WTC11 (cell line): Measurements from ENCODE around the gene SHC3. TPM values are rescaled to one million over a fixed set of nuclear protein-coding genes. Genes with fewer than 3 reads are reported as not detected.

ENCODE experiments used
- ATAC-seq: fragments of 200-7000 bp; cut with Tn5 transposase; 2 replicates; pipeline ENCODE4 v1.10.0; 2021; ENCODE audit warnings: mild to moderate bottlenecking, moderate library complexity
- CTCF ChIA-PET: fragments of 300-600 bp; sonication (Branson Sonifier 250); formaldehyde crosslinking; loops from one replicate; lab custom pipeline; 2021; ENCODE audit warnings: antibody characterized with exemption; lab: Charles Lee
- POLR2A ChIA-PET: fragments of 350-600 bp; sonication (Branson Sonifier 250); formaldehyde crosslinking; loops from one replicate; lab custom pipeline; 2021; ENCODE audit warnings: antibody characterized with exemption; lab: Charles Lee
- DNase-seq: peaks from one replicate; pipeline ENCODE4 v3.0.0; 2021; ENCODE audit warnings: low spot score
- H3K27ac Mint-ChIP-seq: 2 replicates; pipeline ENCODE4 v1.8.0; 2021; ENCODE audit warnings: mixed read lengths
- H3K27me3 Mint-ChIP-seq: 2 replicates; pipeline ENCODE4 v1.8.0; 2021; ENCODE audit warnings: low read depth, mild to moderate bottlenecking, moderate library complexity, mixed read lengths
- H3K36me3 Mint-ChIP-seq: 2 replicates; pipeline ENCODE4 v1.8.0; 2021; ENCODE audit warnings: mixed read lengths
- H3K4me1 Mint-ChIP-seq: 2 replicates; pipeline ENCODE4 v1.8.0; 2022; ENCODE audit warnings: mixed read lengths
- H3K4me3 Mint-ChIP-seq: 2 replicates; pipeline ENCODE4 v1.8.0; 2021; ENCODE audit warnings: mild to moderate bottlenecking, moderate library complexity, mixed read lengths
- H3K9me3 Mint-ChIP-seq: 2 replicates; pipeline ENCODE4 v1.8.0; 2021; ENCODE audit warnings: mixed read lengths
- CBFB ChIP-seq: sonication (generic); formaldehyde crosslinking; IDR thresholded peaks from 2 replicates; pipeline ENCODE4 v1.8.1; 2022; ENCODE audit warnings: mild to moderate bottlenecking, low read depth, missing genetic modification reagents
- CREB1 ChIP-seq: sonication (generic); formaldehyde crosslinking; IDR thresholded peaks from 2 replicates; pipeline ENCODE4 v1.8.0; 2023; ENCODE audit warnings: mild to moderate bottlenecking, missing genetic modification reagents
- CREM ChIP-seq: sonication (generic); formaldehyde crosslinking; IDR thresholded peaks from 2 replicates; pipeline ENCODE4 v1.8.1; 2022; ENCODE audit warnings: mild to moderate bottlenecking, missing genetic modification reagents, moderate library complexity
- JUN ChIP-seq: sonication (generic); formaldehyde crosslinking; IDR thresholded peaks from 2 replicates; pipeline ENCODE4 v1.8.0; 2023; ENCODE audit warnings: mild to moderate bottlenecking, missing genetic modification reagents
- MXD4 ChIP-seq: fragments of 250-450 bp; sonication (Bioruptor Pico); IDR thresholded peaks from 2 replicates; pipeline ENCODE4 v1.8.0; 2021; ENCODE audit warnings: mild to moderate bottlenecking, moderate library complexity, borderline replicate concordance
- MYBL2 ChIP-seq: sonication (generic); formaldehyde crosslinking; IDR thresholded peaks from 2 replicates; pipeline ENCODE4 v1.8.1; 2023; ENCODE audit warnings: mild to moderate bottlenecking, moderate library complexity, missing genetic modification reagents
- NFE2L1 ChIP-seq: sonication (generic); formaldehyde crosslinking; IDR thresholded peaks from 2 replicates; pipeline ENCODE4 v1.8.1; 2023; ENCODE audit warnings: missing genetic modification reagents
- NFYB ChIP-seq: sonication (generic); formaldehyde crosslinking; conservative IDR thresholded peaks from 2 replicates; pipeline ENCODE4 v1.8.0; 2022; ENCODE audit warnings: low read depth, missing genetic modification reagents
- NR1H2 ChIP-seq: sonication (generic); formaldehyde crosslinking; IDR thresholded peaks from 2 replicates; pipeline ENCODE4 v1.9.0; 2021; ENCODE audit warnings: mild to moderate bottlenecking, moderate library complexity, missing genetic modification reagents
- SOX15 ChIP-seq: fragments of 250-450 bp; sonication (Bioruptor Pico); IDR thresholded peaks from 2 replicates; pipeline ENCODE4 v1.9.0; 2021; ENCODE audit warnings: mild to moderate bottlenecking
- TCF7 ChIP-seq: sonication (generic); formaldehyde crosslinking; IDR thresholded peaks from 2 replicates; pipeline ENCODE4 v1.8.0; 2022; ENCODE audit warnings: mild to moderate bottlenecking, low read depth, missing genetic modification reagents, moderate library complexity
- ZNF138 ChIP-seq: sonication (generic); formaldehyde crosslinking; conservative IDR thresholded peaks from 2 replicates; pipeline ENCODE4 v1.8.1; 2022; ENCODE audit warnings: mild to moderate bottlenecking, moderate library complexity, missing genetic modification reagents
- ZNF232 ChIP-seq: sonication (generic); formaldehyde crosslinking; IDR thresholded peaks from 2 replicates; pipeline ENCODE4 v1.8.0; 2022; ENCODE audit warnings: mild to moderate bottlenecking, missing genetic modification reagents
- total RNA-seq: library from RNA; stranded (reverse); gene quantifications from 3 replicates; pipeline ENCODE4 v1.2.3, GENCODE V29; 2021
- TF ChIP-seq, protein P1 (sequence below): sonication (generic); formaldehyde crosslinking; IDR thresholded peaks from 2 replicates; pipeline ENCODE4 v1.8.0; 2022; ENCODE audit warnings: missing genetic modification reagents
- TF ChIP-seq, protein P2 (sequence below): sonication (generic); formaldehyde crosslinking; IDR thresholded peaks from 2 replicates; pipeline ENCODE4 v1.8.0; 2023; ENCODE audit warnings: missing genetic modification reagents
- TF ChIP-seq, protein P3 (sequence below): sonication (generic); formaldehyde crosslinking; IDR thresholded peaks from 2 replicates; pipeline ENCODE4 v1.8.0; 2023; ENCODE audit warnings: mild to moderate bottlenecking, missing genetic modification reagents
- TF ChIP-seq, protein P4 (sequence below): sonication (generic); formaldehyde crosslinking; conservative IDR thresholded peaks from 2 replicates; pipeline ENCODE4 v1.8.1; 2022; ENCODE audit warnings: mild to moderate bottlenecking, missing genetic modification reagents
- TF ChIP-seq, protein P5 (sequence below): sonication (generic); formaldehyde crosslinking; conservative IDR thresholded peaks from 2 replicates; pipeline ENCODE4 v1.8.1; 2023; ENCODE audit warnings: mild to moderate bottlenecking, low read depth, missing genetic modification reagents, moderate library complexity
- TF ChIP-seq, protein P6 (sequence below): sonication (generic); formaldehyde crosslinking; IDR thresholded peaks from 2 replicates; pipeline ENCODE4 v1.8.1; 2022; ENCODE audit warnings: mild to moderate bottlenecking, moderate library complexity, missing genetic modification reagents
- TF ChIP-seq, protein P7 (sequence below): sonication (generic); formaldehyde crosslinking; IDR thresholded peaks from 2 replicates; pipeline ENCODE4 v1.8.1; 2022; ENCODE audit warnings: low read depth, missing genetic modification reagents, borderline replicate concordance

Gene SHC3
- total RNA-seq, 1 experiment from 2014 or later: 4.9 TPM

DNA sequence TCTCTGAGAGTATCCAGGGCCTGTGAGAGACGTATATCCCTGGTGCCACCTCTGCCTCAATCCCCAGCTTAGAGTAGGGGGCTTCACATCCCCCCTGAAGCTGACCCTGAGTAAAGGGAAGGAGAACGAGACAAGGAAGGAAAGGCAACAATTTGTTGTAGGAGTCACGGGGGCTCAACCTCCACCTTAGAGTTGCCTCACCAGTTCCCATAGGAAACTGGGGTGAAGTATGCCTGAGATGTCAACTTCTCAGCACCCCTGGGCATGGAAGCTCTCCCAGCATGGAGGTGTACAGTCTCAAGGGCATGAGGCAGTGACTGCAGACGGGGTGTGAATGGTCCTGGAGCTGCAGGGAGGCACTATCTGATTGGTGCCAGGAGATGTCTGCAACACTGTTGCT lies 133.7 kb downstream of the SHC3 start:
- Mint-ChIP-seq H3K9me3 (no peaks in the 10 kb centered on the region), H3K36me3 (no peaks in the 10 kb centered on the region), H3K4me1 (no peaks in the 10 kb centered on the region), H3K27me3 (no peaks in the 10 kb centered on the region), H3K27ac (no peak overlapping the region), H3K4me3 (no peak overlapping the region)
- CTCF ChIA-PET: no interaction called here
- ATAC-seq (no peak), DNase-seq (no peak)
- TF ChIP-seq, protein P1, sequence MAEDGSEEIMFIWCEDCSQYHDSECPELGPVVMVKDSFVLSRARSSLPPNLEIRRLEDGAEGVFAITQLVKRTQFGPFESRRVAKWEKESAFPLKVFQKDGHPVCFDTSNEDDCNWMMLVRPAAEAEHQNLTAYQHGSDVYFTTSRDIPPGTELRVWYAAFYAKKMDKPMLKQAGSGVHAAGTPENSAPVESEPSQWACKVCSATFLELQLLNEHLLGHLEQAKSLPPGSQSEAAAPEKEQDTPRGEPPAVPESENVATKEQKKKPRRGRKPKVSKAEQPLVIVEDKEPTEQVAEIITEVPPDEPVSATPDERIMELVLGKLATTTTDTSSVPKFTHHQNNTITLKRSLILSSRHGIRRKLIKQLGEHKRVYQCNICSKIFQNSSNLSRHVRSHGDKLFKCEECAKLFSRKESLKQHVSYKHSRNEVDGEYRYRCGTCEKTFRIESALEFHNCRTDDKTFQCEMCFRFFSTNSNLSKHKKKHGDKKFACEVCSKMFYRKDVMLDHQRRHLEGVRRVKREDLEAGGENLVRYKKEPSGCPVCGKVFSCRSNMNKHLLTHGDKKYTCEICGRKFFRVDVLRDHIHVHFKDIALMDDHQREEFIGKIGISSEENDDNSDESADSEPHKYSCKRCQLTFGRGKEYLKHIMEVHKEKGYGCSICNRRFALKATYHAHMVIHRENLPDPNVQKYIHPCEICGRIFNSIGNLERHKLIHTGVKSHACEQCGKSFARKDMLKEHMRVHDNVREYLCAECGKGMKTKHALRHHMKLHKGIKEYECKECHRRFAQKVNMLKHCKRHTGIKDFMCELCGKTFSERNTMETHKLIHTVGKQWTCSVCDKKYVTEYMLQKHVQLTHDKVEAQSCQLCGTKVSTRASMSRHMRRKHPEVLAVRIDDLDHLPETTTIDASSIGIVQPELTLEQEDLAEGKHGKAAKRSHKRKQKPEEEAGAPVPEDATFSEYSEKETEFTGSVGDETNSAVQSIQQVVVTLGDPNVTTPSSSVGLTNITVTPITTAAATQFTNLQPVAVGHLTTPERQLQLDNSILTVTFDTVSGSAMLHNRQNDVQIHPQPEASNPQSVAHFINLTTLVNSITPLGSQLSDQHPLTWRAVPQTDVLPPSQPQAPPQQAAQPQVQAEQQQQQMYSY (CRISPR knock-in tag): no peak
- no peak for TF ChIP-seq CREM
- TF ChIP-seq, protein P2, sequence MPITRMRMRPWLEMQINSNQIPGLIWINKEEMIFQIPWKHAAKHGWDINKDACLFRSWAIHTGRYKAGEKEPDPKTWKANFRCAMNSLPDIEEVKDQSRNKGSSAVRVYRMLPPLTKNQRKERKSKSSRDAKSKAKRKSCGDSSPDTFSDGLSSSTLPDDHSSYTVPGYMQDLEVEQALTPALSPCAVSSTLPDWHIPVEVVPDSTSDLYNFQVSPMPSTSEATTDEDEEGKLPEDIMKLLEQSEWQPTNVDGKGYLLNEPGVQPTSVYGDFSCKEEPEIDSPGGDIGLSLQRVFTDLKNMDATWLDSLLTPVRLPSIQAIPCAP: no peak
- TF ChIP-seq, protein P3, sequence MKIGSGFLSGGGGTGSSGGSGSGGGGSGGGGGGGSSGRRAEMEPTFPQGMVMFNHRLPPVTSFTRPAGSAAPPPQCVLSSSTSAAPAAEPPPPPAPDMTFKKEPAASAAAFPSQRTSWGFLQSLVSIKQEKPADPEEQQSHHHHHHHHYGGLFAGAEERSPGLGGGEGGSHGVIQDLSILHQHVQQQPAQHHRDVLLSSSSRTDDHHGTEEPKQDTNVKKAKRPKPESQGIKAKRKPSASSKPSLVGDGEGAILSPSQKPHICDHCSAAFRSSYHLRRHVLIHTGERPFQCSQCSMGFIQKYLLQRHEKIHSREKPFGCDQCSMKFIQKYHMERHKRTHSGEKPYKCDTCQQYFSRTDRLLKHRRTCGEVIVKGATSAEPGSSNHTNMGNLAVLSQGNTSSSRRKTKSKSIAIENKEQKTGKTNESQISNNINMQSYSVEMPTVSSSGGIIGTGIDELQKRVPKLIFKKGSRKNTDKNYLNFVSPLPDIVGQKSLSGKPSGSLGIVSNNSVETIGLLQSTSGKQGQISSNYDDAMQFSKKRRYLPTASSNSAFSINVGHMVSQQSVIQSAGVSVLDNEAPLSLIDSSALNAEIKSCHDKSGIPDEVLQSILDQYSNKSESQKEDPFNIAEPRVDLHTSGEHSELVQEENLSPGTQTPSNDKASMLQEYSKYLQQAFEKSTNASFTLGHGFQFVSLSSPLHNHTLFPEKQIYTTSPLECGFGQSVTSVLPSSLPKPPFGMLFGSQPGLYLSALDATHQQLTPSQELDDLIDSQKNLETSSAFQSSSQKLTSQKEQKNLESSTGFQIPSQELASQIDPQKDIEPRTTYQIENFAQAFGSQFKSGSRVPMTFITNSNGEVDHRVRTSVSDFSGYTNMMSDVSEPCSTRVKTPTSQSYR (CRISPR knock-in tag): no peak
- TF ChIP-seq MYBL2 (CRISPR knock-in tag): no peak
- TF ChIP-seq CBFB: no peak
- TF ChIP-seq, protein P4, sequence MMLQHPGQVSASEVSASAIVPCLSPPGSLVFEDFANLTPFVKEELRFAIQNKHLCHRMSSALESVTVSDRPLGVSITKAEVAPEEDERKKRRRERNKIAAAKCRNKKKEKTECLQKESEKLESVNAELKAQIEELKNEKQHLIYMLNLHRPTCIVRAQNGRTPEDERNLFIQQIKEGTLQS (CRISPR knock-in tag): no peak
- TF ChIP-seq, protein P5, sequence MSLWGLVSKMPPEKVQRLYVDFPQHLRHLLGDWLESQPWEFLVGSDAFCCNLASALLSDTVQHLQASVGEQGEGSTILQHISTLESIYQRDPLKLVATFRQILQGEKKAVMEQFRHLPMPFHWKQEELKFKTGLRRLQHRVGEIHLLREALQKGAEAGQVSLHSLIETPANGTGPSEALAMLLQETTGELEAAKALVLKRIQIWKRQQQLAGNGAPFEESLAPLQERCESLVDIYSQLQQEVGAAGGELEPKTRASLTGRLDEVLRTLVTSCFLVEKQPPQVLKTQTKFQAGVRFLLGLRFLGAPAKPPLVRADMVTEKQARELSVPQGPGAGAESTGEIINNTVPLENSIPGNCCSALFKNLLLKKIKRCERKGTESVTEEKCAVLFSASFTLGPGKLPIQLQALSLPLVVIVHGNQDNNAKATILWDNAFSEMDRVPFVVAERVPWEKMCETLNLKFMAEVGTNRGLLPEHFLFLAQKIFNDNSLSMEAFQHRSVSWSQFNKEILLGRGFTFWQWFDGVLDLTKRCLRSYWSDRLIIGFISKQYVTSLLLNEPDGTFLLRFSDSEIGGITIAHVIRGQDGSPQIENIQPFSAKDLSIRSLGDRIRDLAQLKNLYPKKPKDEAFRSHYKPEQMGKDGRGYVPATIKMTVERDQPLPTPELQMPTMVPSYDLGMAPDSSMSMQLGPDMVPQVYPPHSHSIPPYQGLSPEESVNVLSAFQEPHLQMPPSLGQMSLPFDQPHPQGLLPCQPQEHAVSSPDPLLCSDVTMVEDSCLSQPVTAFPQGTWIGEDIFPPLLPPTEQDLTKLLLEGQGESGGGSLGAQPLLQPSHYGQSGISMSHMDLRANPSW (CRISPR knock-in tag): no peak
- TF ChIP-seq NR1H2 (CRISPR knock-in tag): no peak
- no peak for TF ChIP-seq MXD4 (CRISPR knock-in tag)
- TF ChIP-seq JUN: no peak
- POLR2A ChIA-PET: no interaction called here

DNA sequence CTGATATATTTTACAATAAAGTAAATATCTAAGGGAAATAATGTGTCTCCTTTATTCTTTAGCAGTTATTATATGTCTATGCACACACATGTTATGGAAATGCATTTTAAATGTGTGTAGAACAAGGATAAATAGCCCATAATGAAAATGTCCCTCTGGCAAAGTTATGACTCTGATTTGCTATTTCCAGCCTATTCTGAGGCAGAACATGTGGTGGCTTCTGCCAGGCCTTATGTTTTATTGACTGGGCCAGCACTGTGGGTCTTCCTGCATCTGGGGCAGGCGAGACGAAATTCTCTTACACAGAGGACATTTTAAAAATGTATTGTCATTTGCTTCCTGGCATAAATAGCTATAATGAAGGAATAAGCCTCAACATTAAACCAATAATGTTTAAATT lies 134.5 kb downstream of the SHC3 start:
- Mint-ChIP-seq H3K4me1 (no peaks in the 10 kb centered on the region), H3K4me3 (no peak overlapping the region), H3K27me3 (no peaks in the 10 kb centered on the region), H3K27ac (no peak overlapping the region), H3K36me3 (no peaks in the 10 kb centered on the region), H3K9me3 (no peaks in the 10 kb centered on the region)
- no peak for ATAC-seq
- no peak for DNase-seq
- ChIA-PET CTCF (no interaction called here), POLR2A (no interaction called here)
- TF ChIP-seq, protein P6, sequence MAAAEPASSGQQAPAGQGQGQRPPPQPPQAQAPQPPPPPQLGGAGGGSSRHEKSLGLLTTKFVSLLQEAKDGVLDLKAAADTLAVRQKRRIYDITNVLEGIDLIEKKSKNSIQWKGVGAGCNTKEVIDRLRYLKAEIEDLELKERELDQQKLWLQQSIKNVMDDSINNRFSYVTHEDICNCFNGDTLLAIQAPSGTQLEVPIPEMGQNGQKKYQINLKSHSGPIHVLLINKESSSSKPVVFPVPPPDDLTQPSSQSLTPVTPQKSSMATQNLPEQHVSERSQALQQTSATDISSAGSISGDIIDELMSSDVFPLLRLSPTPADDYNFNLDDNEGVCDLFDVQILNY (CRISPR knock-in tag): no peak
- TF ChIP-seq SOX15 (CRISPR knock-in tag) (no peak), ZNF232 (no peak), TCF7 (no peak), ZNF138 (no peak), NFYB (CRISPR knock-in tag) (no peak), NFE2L1 (no peak), CREB1 (CRISPR knock-in tag) (no peak)
- TF ChIP-seq, protein P1 (CRISPR knock-in tag): no peak
- TF ChIP-seq, protein P7, sequence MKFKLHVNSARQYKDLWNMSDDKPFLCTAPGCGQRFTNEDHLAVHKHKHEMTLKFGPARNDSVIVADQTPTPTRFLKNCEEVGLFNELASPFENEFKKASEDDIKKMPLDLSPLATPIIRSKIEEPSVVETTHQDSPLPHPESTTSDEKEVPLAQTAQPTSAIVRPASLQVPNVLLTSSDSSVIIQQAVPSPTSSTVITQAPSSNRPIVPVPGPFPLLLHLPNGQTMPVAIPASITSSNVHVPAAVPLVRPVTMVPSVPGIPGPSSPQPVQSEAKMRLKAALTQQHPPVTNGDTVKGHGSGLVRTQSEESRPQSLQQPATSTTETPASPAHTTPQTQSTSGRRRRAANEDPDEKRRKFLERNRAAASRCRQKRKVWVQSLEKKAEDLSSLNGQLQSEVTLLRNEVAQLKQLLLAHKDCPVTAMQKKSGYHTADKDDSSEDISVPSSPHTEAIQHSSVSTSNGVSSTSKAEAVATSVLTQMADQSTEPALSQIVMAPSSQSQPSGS (CRISPR knock-in tag): no peak
